GM12891 (cell line): ENCODE data around the gene TBL1X.
A peak's percentile ranks its signal among the peaks of the same experiment; 100 is the strongest.
"Not testable (repeated sequence)": the region's sequence is repeated elsewhere in the genome, so short reads cannot be mapped to it uniquely, and the experiment has no call there.

Experiments
- DNase-seq: peaks from one replicate; pipeline ENCODE4 v3.0.0; 2011; ENCODE audit warnings: low spot score; ENCODE audit not compliant: insufficient read length
- FAIRE-seq: peaks from 2 replicates; lab custom pipeline; 2011; peaks lifted over from hg19 to GRCh38; lab: Jason Lieb, UNC
- PAX5 ChIP-seq: IDR thresholded peaks from 2 replicates; pipeline ENCODE4 v1.6.1; 2011; ENCODE audit warnings: low read length, moderate library complexity, mild to moderate bottlenecking; ENCODE audit not compliant: insufficient read depth, severe bottlenecking
- POLR2A ChIP-seq: IDR thresholded peaks from 2 replicates; pipeline ENCODE4 v1.6.1; 2011; ENCODE audit warnings: low read depth, low read length, control low read depth
- POLR2AphosphoS5 ChIP-seq: IDR thresholded peaks from 2 replicates; pipeline ENCODE4 v1.6.1; 2011; ENCODE audit warnings: low read depth, low read length, control low read depth
- POU2F2 ChIP-seq: IDR thresholded peaks from 2 replicates; pipeline ENCODE4 v1.6.1; 2011; ENCODE audit warnings: low read depth, mild to moderate bottlenecking, control low read depth, low read length, moderate library complexity
- SPI1 ChIP-seq: IDR thresholded peaks from 2 replicates; pipeline ENCODE4 v1.6.1; 2011; ENCODE audit warnings: low read depth, low read length, control low read depth
- TAF1 ChIP-seq: IDR thresholded peaks from 2 replicates; pipeline ENCODE4 v1.6.1; 2011; ENCODE audit warnings: low read depth, low read length, control low read depth

Gene TBL1X

DNA sequence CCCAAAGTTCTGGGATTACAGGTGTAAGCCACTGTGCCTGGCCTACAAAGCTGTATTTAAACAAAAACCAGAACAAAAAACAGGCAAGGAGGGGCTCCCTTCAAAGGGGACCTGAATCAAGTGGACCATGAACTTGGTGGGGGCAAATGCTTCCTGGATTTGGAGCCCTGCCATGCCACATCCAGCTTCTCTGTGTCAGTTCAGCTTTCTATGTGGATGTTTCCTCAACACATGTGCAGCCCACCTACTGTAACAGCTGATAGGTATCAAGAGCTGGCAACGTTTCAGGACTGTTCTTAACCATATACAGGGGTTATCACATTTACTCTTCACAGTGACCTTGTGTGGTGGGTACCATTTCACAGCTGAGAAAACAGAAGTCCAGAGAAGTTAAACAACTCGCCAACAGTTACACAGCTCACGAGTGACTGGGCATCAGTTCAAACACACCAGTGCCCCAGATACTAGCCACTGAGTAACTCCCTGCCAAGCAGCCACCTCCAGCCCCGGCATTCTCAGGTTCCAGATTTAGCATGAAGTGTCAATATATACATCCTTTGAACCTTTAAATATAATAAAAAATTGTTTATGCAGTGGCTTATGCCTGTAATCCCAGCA lies 293.3 kb downstream of the TBL1X start:
- DNase-seq (no peak), FAIRE-seq (no peak)

GRCh38 chrX:9759337-9759736 lies 294.5 kb downstream of the TBL1X start:
- no peak for FAIRE-seq
- DNase-seq, result no peak
- TF ChIP-seq SPI1 (no peak), POLR2AphosphoS5 (no peak), POLR2A (no peak), POU2F2 (no peak), PAX5 (no peak), TAF1 (no peak)

More for the DNA sequence above, 293.3 kb downstream of the TBL1X start:
- TF ChIP-seq SPI1, result no peak
- TF ChIP-seq PAX5, result no peak
- no peak for TF ChIP-seq POLR2AphosphoS5
- no peak for TF ChIP-seq POLR2A
- no peak for TF ChIP-seq POU2F2
- no peak for TF ChIP-seq TAF1

DNA sequence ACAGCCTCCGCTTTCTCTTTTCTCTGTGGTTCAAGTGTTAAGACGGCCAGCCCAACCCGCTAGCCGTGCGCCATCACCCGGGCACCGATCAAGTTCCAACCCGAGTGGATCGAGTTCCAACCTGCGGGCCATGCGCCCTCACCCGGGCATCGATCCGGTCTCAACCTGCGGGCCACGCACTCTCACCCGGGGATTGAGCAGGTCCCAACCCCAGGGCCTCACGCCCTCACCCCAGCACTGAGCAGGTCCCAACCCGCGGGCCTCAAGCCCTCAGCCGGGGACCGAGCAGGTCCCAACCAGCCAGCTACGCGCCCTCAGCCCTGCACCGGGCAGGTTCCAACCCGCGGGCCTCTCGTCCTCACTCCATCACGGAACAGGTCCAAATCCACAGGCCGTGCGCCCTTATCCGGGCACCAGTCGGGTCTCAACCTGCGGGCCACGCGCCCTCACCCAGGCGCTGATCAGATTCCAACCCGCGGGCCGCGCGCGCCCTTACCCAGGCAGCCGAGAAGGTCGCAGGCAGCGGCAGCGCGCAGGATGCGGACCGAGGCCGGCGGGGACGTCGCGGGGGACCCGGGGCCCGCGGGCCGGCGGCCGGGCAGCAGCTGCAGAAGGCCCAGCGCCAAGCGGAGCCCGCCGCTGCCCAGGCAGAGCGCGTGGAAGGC lies 300.3 kb downstream of the TBL1X start:
- TF ChIP-seq POLR2A (no peak), POU2F2 (no peak), PAX5 (no peak), POLR2AphosphoS5 (no peak), SPI1 (no peak), TAF1 (no peak)
- no peak for FAIRE-seq
- DNase-seq, result no peak

DNA sequence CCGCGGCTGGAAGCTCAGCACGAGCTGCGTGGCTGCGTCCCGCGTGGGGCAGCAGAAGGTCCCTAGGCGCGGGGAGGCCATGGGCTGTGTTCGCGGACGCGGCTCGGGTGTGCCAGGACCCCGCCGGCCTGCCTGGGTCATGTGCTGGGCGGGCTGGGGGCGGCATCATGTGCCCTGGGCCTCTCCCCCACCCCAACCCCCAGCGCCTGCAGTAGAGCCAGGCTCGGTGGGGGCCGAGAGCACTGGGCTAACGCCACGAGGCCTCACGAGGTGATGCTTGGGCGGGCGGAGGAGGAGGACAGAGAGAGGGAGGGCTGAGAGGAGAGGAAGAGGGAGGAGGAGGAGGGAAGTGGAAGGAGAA lies 300.9 kb downstream of the TBL1X start, which contains the start of gene GPR143:
Gene GPR143 (minus strand): TSS at position 111 of the 361 bp plus-strand sequence. CDS start 30 bp downstream, at position 81.
- DNase-seq, result no peak
- TF ChIP-seq TAF1, result no peak
- TF ChIP-seq PAX5, result no peak
- TF ChIP-seq SPI1, result no peak
- TF ChIP-seq POLR2A, result no peak
- TF ChIP-seq POU2F2, result no peak
- no peak for TF ChIP-seq POLR2AphosphoS5
- no peak for FAIRE-seq

- DNase-seq (no peak), FAIRE-seq (no peak)
- TF ChIP-seq PAX5 (no peak), SPI1 (no peak), POU2F2 (no peak), POLR2A (no peak), POLR2AphosphoS5 (no peak), TAF1 (no peak)
Measured at GRCh38 chrX:9767375-9767774, 302.5 kb downstream of the TBL1X start.

GRCh38 chrX:9768321-9768839 lies 303.5 kb downstream of the TBL1X start:
- not testable (repeated sequence) for DNase-seq, FAIRE-seq

GRCh38 chrX:9770319-9770718 lies 305.5 kb downstream of the TBL1X start:
- DNase-seq (no peak), FAIRE-seq (no peak)
- TF ChIP-seq PAX5 (no peak), SPI1 (no peak), POU2F2 (no peak), POLR2A (no peak), TAF1 (no peak), POLR2AphosphoS5 (no peak)

GRCh38 chrX:9772943-9773342 lies 308.1 kb downstream of the TBL1X start:
- FAIRE-seq (no peak), DNase-seq (no peak)
- TF ChIP-seq PAX5, result no peak
- no peak for TF ChIP-seq POLR2AphosphoS5
- TF ChIP-seq SPI1, result no peak
- TF ChIP-seq TAF1, result no peak
- no peak for TF ChIP-seq POLR2A
- TF ChIP-seq POU2F2, result no peak

DNA sequence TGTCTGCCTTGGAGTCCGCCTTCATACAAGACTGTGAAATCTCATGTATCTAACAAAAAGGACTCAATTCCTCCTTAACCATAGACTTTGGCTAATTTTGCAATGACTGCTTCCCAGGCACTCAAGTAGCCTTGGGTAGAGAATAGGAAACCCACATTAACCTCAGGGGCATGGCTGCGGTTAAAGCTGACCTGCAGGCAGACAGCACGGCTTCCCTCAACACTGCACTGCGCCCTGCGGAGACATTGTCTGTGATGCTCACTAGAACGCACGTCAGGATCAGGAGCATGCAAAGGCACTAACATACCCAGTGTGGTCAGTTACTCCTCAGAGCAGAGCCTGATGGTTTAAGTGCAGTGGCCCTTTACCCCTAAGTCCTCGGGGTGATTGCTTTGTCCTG lies 311.1 kb downstream of the TBL1X start:
- FAIRE-seq (peak; percentile 20), DNase-seq (no peak)
- no peak for TF ChIP-seq POU2F2
- TF ChIP-seq PAX5, result no peak
- no peak for TF ChIP-seq SPI1
- TF ChIP-seq POLR2AphosphoS5, result no peak
- no peak for TF ChIP-seq TAF1
- no peak for TF ChIP-seq POLR2A

DNA sequence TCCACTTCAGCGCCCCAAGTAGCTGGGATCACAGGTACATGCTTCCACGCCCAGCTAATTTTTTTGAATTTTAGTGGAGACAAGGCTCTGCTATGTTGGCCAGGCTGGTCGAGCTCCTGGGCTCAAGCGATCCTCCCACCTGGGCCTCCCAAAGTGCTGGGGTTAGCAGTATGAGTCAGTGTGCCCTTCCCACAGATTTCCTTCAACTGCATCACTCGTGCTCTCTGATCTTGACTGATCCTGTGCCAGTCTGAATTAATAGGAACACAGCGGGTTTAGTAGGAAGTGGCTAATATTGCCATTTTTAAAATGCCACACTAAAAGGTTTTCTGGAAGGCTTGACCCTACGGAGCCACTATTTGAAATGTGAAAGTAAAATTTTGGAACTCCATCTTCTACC lies 317.1 kb downstream of the TBL1X start:
- TF ChIP-seq SPI1 (no peak), POLR2A (no peak), TAF1 (no peak), PAX5 (no peak), POU2F2 (no peak), POLR2AphosphoS5 (no peak)
- no peak for DNase-seq
- FAIRE-seq, result no peak
